IMR-90 (cell line): ENCODE data around the gene AUTS2. TPM values are rescaled to one million over a fixed set of nuclear protein-coding genes. Genes with fewer than 3 reads are reported as not detected.

Source experiments
- ATAC-seq: fragments of 200-7000 bp; cut with Tn5 transposase; 2 replicates; pipeline ENCODE4 v1.9.1; 2020; ENCODE audit warnings: low read depth, mild to moderate bottlenecking, moderate library complexity
- BruUV-seq: library from RNA; stranded (reverse); fragments of 400-500 nt; replicated peaks from 2 replicates; lab custom pipeline; 2021; lab: Mats Ljungman, UMichigan
- CTCF ChIA-PET: fragments of 300-600 bp; formaldehyde crosslinking; extraction: SDS; loops from one replicate; lab custom pipeline; 2021; ENCODE audit warnings: antibody characterized with exemption; lab: Yijun Ruan, JAX
- POLR2A ChIA-PET: fragments of 300-600 bp; sonication (Branson Sonifier 250); formaldehyde crosslinking; loops from one replicate; lab custom pipeline; 2022; ENCODE audit warnings: antibody characterized with exemption; ENCODE audit not compliant: unreplicated experiment; lab: Charles Lee
- DNase-seq: peaks from one replicate; pipeline ENCODE4 v3.0.0; 2013
- H2AFZ ChIP-seq: replicated peaks from 2 replicates; pipeline ENCODE3; 2013; ENCODE audit warnings: low read length, mild to moderate bottlenecking; ENCODE audit not compliant: poor library complexity
- H2AK5ac ChIP-seq: 2 replicates; pipeline ENCODE4 v1.6.1; 2013; ENCODE audit warnings: low read depth, low read length, inconsistent platforms
- H2AK9ac ChIP-seq: replicated peaks from 2 replicates; pipeline ENCODE3; 2013; ENCODE audit warnings: mild to moderate bottlenecking, low read depth, low read length, moderate library complexity; ENCODE audit not compliant: poor library complexity
- H2BK120ac ChIP-seq: 2 replicates; pipeline ENCODE4 v1.6.1; 2013; ENCODE audit warnings: low read depth, low read length, inconsistent platforms
- H2BK15ac ChIP-seq: 3 replicates; pipeline ENCODE4 v1.6.1; 2013; ENCODE audit warnings: low read depth, low read length, inconsistent platforms
- H2BK20ac ChIP-seq: 2 replicates; pipeline ENCODE4 v1.6.1; 2013; ENCODE audit warnings: low read depth, mild to moderate bottlenecking, inconsistent platforms, low read length, moderate library complexity
- H2BK5ac ChIP-seq: 2 replicates; pipeline ENCODE4 v1.6.1; 2013; ENCODE audit warnings: mild to moderate bottlenecking, low read depth, low read length, inconsistent platforms; ENCODE audit not compliant: poor library complexity, severe bottlenecking
- H3K14ac ChIP-seq: replicated peaks from 2 replicates; pipeline ENCODE4 v1.6.1; 2013; ENCODE audit warnings: low read depth, low read length, inconsistent platforms
- H3K18ac ChIP-seq: 2 replicates; pipeline ENCODE4 v1.6.1; 2013; ENCODE audit warnings: low read depth, low read length, control low read depth
- H3K23ac ChIP-seq: 2 replicates; pipeline ENCODE4 v1.6.1; 2013; ENCODE audit warnings: low read depth, low read length, inconsistent platforms
- H3K27ac ChIP-seq: 2 replicates; pipeline ENCODE4 v1.5.1; 2013; ENCODE audit warnings: mild to moderate bottlenecking, control low read depth, low read length; ENCODE audit not compliant: insufficient read depth
- H3K27me3 ChIP-seq: 2 replicates; pipeline ENCODE4 v1.6.1; 2013; ENCODE audit warnings: low read length; ENCODE audit not compliant: control insufficient read depth, insufficient read depth
- H3K36me3 ChIP-seq: 2 replicates; pipeline ENCODE4 v1.6.1; 2013; ENCODE audit warnings: low read length, mixed read lengths; ENCODE audit not compliant: control insufficient read depth, insufficient read depth
- H3K4ac ChIP-seq: 2 replicates; pipeline ENCODE4 v1.6.1; 2013; ENCODE audit warnings: low read depth, low read length, inconsistent platforms
- H3K4me1 ChIP-seq: 2 replicates; pipeline ENCODE4 v1.6.1; 2013; ENCODE audit warnings: low read length, mixed read lengths; ENCODE audit not compliant: control insufficient read depth, insufficient read depth
- H3K4me2 ChIP-seq: 2 replicates; pipeline ENCODE4 v1.6.1; 2013; ENCODE audit warnings: low read depth, mild to moderate bottlenecking, control low read depth, low read length, moderate library complexity
- H3K4me3 ChIP-seq: 2 replicates; pipeline ENCODE4 v1.5.1; 2013; ENCODE audit warnings: low read depth, mild to moderate bottlenecking, control low read depth, low read length, moderate library complexity; ENCODE audit not compliant: insufficient read depth
- H3K56ac ChIP-seq: 2 replicates; pipeline ENCODE4 v1.6.1; 2013; ENCODE audit warnings: low read length, inconsistent platforms; ENCODE audit not compliant: insufficient read depth; ENCODE audit errors: extremely low read depth
- H3K79me1 ChIP-seq, 2 experiments: 2 replicates each; pipeline ENCODE4 v1.6.1; 2013; ENCODE audit warnings: low read length in 2 of 2, inconsistent platforms in 1 of 2, low read depth in 1 of 2
- H3K9ac ChIP-seq: 2 replicates; pipeline ENCODE4 v1.6.1; 2013; ENCODE audit warnings: low read depth, low read length, control low read depth
- H3K9me1 ChIP-seq: 2 replicates; pipeline ENCODE4 v1.6.1; 2013; ENCODE audit warnings: low read length, inconsistent platforms; ENCODE audit not compliant: insufficient read depth
- H3K9me3 ChIP-seq: 2 replicates; pipeline ENCODE4 v1.6.1; 2013; ENCODE audit warnings: low read length; ENCODE audit not compliant: control insufficient read depth, insufficient read depth
- H4K20me1 ChIP-seq: 2 replicates; pipeline ENCODE4 v1.6.1; 2013; ENCODE audit warnings: low read length, inconsistent platforms; ENCODE audit not compliant: insufficient read depth
- H4K5ac ChIP-seq: 2 replicates; pipeline ENCODE4 v1.6.1; 2013; ENCODE audit warnings: mild to moderate bottlenecking, low read depth, low read length, control low read depth
- H4K8ac ChIP-seq, 2 experiments: 2 replicates each; pipeline ENCODE4 v1.6.1; 2013; ENCODE audit warnings: low read depth in 2 of 2, low read length in 2 of 2, control low read depth in 1 of 2, inconsistent platforms in 1 of 2
- H4K91ac ChIP-seq: 2 replicates; pipeline ENCODE4 v1.6.1; 2013; ENCODE audit warnings: low read depth, low read length, inconsistent platforms; ENCODE audit not compliant: insufficient read depth
- BHLHE40 ChIP-seq: fragments of 150-350 bp; IDR thresholded peaks from 2 replicates; pipeline ENCODE4 v1.6.1; 2016; ENCODE audit warnings: mild to moderate bottlenecking, low read depth, low read length
- CEBPB ChIP-seq: IDR thresholded peaks from 2 replicates; pipeline ENCODE4 v1.6.1; 2012; ENCODE audit warnings: low read depth, low read length, improper control_type of control experiment
- FOS ChIP-seq: fragments of 150-350 bp; IDR thresholded peaks from 2 replicates; pipeline ENCODE4 v1.6.1; 2016; ENCODE audit warnings: low read depth, low read length
- MAFK ChIP-seq: IDR thresholded peaks from 2 replicates; pipeline ENCODE4 v1.6.1; 2012; ENCODE audit warnings: low read depth, low read length, improper control_type of control experiment
- MXI1 ChIP-seq: IDR thresholded peaks from 2 replicates; pipeline ENCODE4 v1.6.1; 2012; ENCODE audit warnings: low read depth, mild to moderate bottlenecking, low read length, moderate library complexity, borderline replicate concordance
- POLR2A ChIP-seq: IDR thresholded peaks from 2 replicates; pipeline ENCODE4 v1.6.1; 2012; ENCODE audit warnings: mild to moderate bottlenecking, low read depth, low read length
- RAD21 ChIP-seq: IDR thresholded peaks from 2 replicates; pipeline ENCODE4 v1.6.1; 2012; ENCODE audit warnings: low read length, improper control_type of control experiment
- RCOR1 ChIP-seq: IDR thresholded peaks from 2 replicates; pipeline ENCODE4 v1.6.1; 2012; ENCODE audit warnings: mild to moderate bottlenecking, low read length, improper control_type of control experiment; ENCODE audit not compliant: insufficient replicate concordance
- dilution Hi-C: fragments of 300-500 bp; cut with HindIII; formaldehyde crosslinking; loops from one replicate; pipeline ENCODE4 v1.14.3; 2018; ENCODE audit warnings: low sequenced_read_pairs; ENCODE audit not compliant: unreplicated experiment
- in situ Hi-C: fragments of 300-500 bp; cut with MboI; formaldehyde crosslinking; loops from 3 replicates; pipeline ENCODE4 v1.14.3; 2019; ENCODE audit warnings: low sequenced_read_pairs, inconsistent platforms, mixed read lengths
- intact Hi-C: fragments of 100-400 bp; cut with micrococcal nuclease; formaldehyde crosslinking; loops from 2 replicates; pipeline ENCODE4 v1.10.0; 2022
- polyA plus RNA-seq, 3 experiments: library from polyadenylated mRNA; depleted of rRNA; stranded (reverse); fragments of >200 nt; gene quantifications; 2 replicates each; pipeline ENCODE4 v1.2.3, GENCODE V29; 2012; ENCODE audit warnings: low replicate concordance in 1 of 3
- total RNA-seq: library from RNA; depleted of rRNA; stranded (reverse); fragments of >200 nt; gene quantifications from 2 replicates; pipeline ENCODE4 v1.2.3, GENCODE V29; 2012
- TF ChIP-seq, protein P1 (sequence below): fragments of 150-350 bp; IDR thresholded peaks from 2 replicates; pipeline ENCODE4 v1.6.1; 2017; ENCODE audit warnings: mild to moderate bottlenecking, antibody characterized with exemption, low read length, low read depth
- TF ChIP-seq, protein P2 (sequence below): conservative IDR thresholded peaks from 2 replicates; pipeline ENCODE4 v1.5.1; 2012; ENCODE audit warnings: mild to moderate bottlenecking, low read depth, low read length, improper control_type of control experiment
- TF ChIP-seq, protein P3 (sequence below): fragments of 150-350 bp; IDR thresholded peaks from 2 replicates; pipeline ENCODE4 v1.6.1; 2016; ENCODE audit warnings: low read depth, mild to moderate bottlenecking, low read length, moderate library complexity, borderline replicate concordance

Gene AUTS2
- total and polyA plus RNA-seq, 2 of the 4 experiments (the other 2 are of a cell fraction): 0.90 to 3.0 TPM

DNA sequence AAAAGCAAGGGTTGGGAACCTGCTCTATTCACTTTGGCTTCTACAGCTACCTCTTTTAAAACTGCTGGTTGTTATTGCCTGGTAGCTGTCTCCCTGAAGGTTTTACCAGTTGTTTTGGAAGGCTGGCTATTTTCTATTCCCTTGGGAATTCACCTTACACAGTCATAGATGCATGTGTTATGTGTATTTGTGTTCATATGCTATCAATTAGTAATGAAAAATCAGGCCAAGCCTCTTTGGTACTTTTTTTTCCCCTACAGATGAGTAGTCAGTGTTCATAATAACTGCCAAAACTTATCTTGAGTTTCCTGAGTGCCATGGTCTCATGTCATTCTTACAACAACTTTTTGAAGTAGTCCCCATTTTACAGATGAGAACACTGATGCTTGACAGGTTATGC, 795.7 kb downstream of the AUTS2 start:
- Histone ChIP-seq H2BK120ac (no peak overlapping the region), H3K9me1 (no peaks in the 10 kb centered on the region), H4K20me1 (no peaks in the 10 kb centered on the region), H3K27ac (no peak overlapping the region), H4K91ac (no peak overlapping the region), H3K56ac (no peak overlapping the region), H2AFZ (no peak overlapping the region), H3K18ac (no peak overlapping the region), H2BK5ac (no peak overlapping the region), H3K9me3 (no peaks in the 10 kb centered on the region), H3K4me2 (no peak overlapping the region), H4K8ac (no peak overlapping the region), H3K9ac (no peak overlapping the region), H3K4me1 (no peaks in the 10 kb centered on the region), H3K4ac (no peak overlapping the region), H4K5ac (no peak overlapping the region), H2BK15ac (no peak overlapping the region), H2AK5ac (no peak overlapping the region), H3K36me3 (no peaks in the 10 kb centered on the region), H3K27me3 (no peaks in the 10 kb centered on the region), H3K4me3 (no peak overlapping the region), H2AK9ac (no peak overlapping the region), H3K14ac (no peak overlapping the region), H2BK20ac (no peak overlapping the region), H3K79me1 (no peaks in the 10 kb centered on the region), H3K23ac (no peak overlapping the region)
- CTCF ChIA-PET: no interaction called here
- no TSS peak for BruUV-seq
- ATAC-seq (no peak), DNase-seq (no peak)
- intact Hi-C loops: no loop called here
- in situ Hi-C loops: no loop called here
- POLR2A ChIA-PET: no interaction called here
- TF ChIP-seq RCOR1 (no peak), FOS (no peak), CEBPB (no peak), BHLHE40 (no peak), RAD21 (no peak), MAFK (no peak), MXI1 (no peak), POLR2A (no peak)
- TF ChIP-seq, protein P1, sequence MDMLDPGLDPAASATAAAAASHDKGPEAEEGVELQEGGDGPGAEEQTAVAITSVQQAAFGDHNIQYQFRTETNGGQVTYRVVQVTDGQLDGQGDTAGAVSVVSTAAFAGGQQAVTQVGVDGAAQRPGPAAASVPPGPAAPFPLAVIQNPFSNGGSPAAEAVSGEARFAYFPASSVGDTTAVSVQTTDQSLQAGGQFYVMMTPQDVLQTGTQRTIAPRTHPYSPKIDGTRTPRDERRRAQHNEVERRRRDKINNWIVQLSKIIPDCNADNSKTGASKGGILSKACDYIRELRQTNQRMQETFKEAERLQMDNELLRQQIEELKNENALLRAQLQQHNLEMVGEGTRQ: no peak
- TF ChIP-seq, protein P2, sequence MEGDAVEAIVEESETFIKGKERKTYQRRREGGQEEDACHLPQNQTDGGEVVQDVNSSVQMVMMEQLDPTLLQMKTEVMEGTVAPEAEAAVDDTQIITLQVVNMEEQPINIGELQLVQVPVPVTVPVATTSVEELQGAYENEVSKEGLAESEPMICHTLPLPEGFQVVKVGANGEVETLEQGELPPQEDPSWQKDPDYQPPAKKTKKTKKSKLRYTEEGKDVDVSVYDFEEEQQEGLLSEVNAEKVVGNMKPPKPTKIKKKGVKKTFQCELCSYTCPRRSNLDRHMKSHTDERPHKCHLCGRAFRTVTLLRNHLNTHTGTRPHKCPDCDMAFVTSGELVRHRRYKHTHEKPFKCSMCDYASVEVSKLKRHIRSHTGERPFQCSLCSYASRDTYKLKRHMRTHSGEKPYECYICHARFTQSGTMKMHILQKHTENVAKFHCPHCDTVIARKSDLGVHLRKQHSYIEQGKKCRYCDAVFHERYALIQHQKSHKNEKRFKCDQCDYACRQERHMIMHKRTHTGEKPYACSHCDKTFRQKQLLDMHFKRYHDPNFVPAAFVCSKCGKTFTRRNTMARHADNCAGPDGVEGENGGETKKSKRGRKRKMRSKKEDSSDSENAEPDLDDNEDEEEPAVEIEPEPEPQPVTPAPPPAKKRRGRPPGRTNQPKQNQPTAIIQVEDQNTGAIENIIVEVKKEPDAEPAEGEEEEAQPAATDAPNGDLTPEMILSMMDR: no peak
- TF ChIP-seq, protein P3, sequence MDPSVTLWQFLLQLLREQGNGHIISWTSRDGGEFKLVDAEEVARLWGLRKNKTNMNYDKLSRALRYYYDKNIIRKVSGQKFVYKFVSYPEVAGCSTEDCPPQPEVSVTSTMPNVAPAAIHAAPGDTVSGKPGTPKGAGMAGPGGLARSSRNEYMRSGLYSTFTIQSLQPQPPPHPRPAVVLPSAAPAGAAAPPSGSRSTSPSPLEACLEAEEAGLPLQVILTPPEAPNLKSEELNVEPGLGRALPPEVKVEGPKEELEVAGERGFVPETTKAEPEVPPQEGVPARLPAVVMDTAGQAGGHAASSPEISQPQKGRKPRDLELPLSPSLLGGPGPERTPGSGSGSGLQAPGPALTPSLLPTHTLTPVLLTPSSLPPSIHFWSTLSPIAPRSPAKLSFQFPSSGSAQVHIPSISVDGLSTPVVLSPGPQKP: no peak
- dilution Hi-C loops: no loop called here
